Measurements from ENCODE around the gene SGCD.

GRCh38 chr5:156587012-156587411 is 260.0 kb downstream of the SGCD start:
- no peak for TF ChIP-seq EP300 (IDR thresholded peaks at IDR 0.05)
- no peak for TF ChIP-seq CTCF (IDR thresholded peaks at IDR 0.05)

All from stomach (tissue), 4 donors.